Stimulated activated CD8-positive, alpha-beta memory T cell treated with anti-CD3 and anti-CD28 coated beads, Interleukin-12 subunit alpha, Interleukin-12 subunit beta, amount 100 ng/mL, for 1 hour (primary cell): ENCODE measurements around the gene LRSAM1.

Experiments used
- DNase-seq: peaks from one replicate; pipeline ENCODE4 v3.0.0-alpha.2; 2020; ENCODE audit warnings: low read depth

The LRSAM1 gene

GRCh38 chr9:127517620-127518019 is 66.3 kb downstream of the LRSAM1 start:
- DNase-seq = no peak

GRCh38 chr9:127518091-127518856 is 67.0 kb downstream of the LRSAM1 start:
- DNase-seq = no peak

GRCh38 chr9:127519301-127520166 is 68.2 kb downstream of the LRSAM1 start:
- peak; percentile 6 for DNase-seq

- no peak for DNase-seq
Observed at GRCh38 chr9:127520941-127521918, 69.9 kb downstream of the LRSAM1 start.

- DNase-seq = no peak
Observed at GRCh38 chr9:127521919-127522304, 70.6 kb downstream of the LRSAM1 start.

- no peak for DNase-seq
Observed at GRCh38 chr9:127522727-127523126, 71.4 kb downstream of the LRSAM1 start.

- DNase-seq = no peak
Observed at GRCh38 chr9:127523312-127523851, 72.1 kb downstream of the LRSAM1 start.

GRCh38 chr9:127524373-127524772 is 73.1 kb downstream of the LRSAM1 start:
- no peak for DNase-seq

- DNase-seq = no peak
Observed at GRCh38 chr9:127525401-127526188, 74.3 kb downstream of the LRSAM1 start.

- no peak for DNase-seq
Observed at GRCh38 chr9:127526655-127527559, 75.6 kb downstream of the LRSAM1 start.

- DNase-seq = no peak
Observed at GRCh38 chr9:127527560-127528268, 76.4 kb downstream of the LRSAM1 start.

GRCh38 chr9:127528422-127529251 is 77.3 kb downstream of the LRSAM1 start:
- no peak for DNase-seq

GRCh38 chr9:127529671-127530070 is 78.4 kb downstream of the LRSAM1 start:
- DNase-seq = no peak

GRCh38 chr9:127530206-127530941 is 79.1 kb downstream of the LRSAM1 start:
- DNase-seq = no peak

- no peak for DNase-seq
Observed at GRCh38 chr9:127531676-127532075, 80.4 kb downstream of the LRSAM1 start.

- DNase-seq = no peak
Observed at GRCh38 chr9:127534250-127534906, 83.1 kb downstream of the LRSAM1 start.

GRCh38 chr9:127534931-127535330 is 83.6 kb downstream of the LRSAM1 start:
- no peak for DNase-seq
